Prostate gland (tissue), 2 donors: ENCODE data around the gene CRIP1.

Source experiments
- POLR2AphosphoS5 ChIP-seq: sonication (generic); formaldehyde crosslinking; IDR thresholded peaks from one replicate; pipeline ENCODE4 v1.6.1; 2017; ENCODE audit warnings: antibody characterized with exemption
- TF ChIP-seq, protein P1 (sequence below), 4 experiments: fragments of 200-600 bp in 2 of 4; fragments of 450-650 bp in 2 of 4; sonication (generic) in 2 of 4; IDR thresholded peaks; 1 replicate in 3 of 4; 2 replicates in 1 of 4; pipeline ENCODE4 v1.5.1; 2016 to 2019; ENCODE audit warnings: antibody characterized with exemption in 4 of 4, mild to moderate bottlenecking in 2 of 4, moderate library complexity in 2 of 4

DNA sequence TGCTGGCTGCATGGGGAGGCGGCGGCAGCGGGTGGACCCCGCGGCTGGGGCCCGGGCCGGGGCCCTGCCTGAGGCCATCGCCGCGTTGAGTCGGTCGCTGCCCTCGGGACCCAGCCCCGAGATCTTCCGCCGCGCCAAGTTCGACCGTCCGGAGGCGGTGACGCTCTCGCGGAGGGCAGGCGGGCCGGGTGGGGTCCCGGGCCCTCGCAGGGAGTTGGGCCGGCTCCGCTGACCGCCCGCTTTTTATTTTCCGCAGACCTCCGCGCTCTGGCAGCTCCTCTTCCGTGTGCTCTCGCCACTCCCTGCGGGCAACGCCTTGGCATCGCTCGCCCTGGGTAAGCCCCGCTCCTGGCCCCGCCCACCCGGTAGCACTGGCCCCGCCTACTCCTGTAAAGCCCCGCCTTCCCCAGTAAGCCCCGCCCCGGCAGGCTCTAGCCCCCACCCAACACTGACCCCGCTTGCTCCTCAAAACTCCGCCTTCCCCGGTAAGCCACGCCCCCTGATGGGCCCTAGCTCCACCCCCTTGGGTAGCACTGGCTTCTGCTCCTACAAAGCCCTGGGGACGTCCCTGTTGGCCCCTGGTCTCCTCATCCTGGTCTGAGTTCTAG, 4.8 kb downstream of the CRIP1 start:
- no peak for TF ChIP-seq POLR2AphosphoS5
- TF ChIP-seq, protein P1, sequence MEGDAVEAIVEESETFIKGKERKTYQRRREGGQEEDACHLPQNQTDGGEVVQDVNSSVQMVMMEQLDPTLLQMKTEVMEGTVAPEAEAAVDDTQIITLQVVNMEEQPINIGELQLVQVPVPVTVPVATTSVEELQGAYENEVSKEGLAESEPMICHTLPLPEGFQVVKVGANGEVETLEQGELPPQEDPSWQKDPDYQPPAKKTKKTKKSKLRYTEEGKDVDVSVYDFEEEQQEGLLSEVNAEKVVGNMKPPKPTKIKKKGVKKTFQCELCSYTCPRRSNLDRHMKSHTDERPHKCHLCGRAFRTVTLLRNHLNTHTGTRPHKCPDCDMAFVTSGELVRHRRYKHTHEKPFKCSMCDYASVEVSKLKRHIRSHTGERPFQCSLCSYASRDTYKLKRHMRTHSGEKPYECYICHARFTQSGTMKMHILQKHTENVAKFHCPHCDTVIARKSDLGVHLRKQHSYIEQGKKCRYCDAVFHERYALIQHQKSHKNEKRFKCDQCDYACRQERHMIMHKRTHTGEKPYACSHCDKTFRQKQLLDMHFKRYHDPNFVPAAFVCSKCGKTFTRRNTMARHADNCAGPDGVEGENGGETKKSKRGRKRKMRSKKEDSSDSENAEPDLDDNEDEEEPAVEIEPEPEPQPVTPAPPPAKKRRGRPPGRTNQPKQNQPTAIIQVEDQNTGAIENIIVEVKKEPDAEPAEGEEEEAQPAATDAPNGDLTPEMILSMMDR (IDR thresholded peaks at IDR 0.05) = no peak
